Endodermal cell (in vitro differentiated cells): ENCODE results near the gene MCOLN1. TPM values are rescaled to one million over a fixed set of nuclear protein-coding genes. Genes with fewer than 3 reads are reported as not detected.

Experiments
- DNase-seq: peaks from one replicate; pipeline ENCODE4 v3.0.0-alpha.2; 2017
- H3K27ac ChIP-seq: 2 replicates; pipeline ENCODE4 v1.5.1; 2013; ENCODE audit warnings: mild to moderate bottlenecking, low read depth, low read length, moderate library complexity
- H3K27me3 ChIP-seq: 2 replicates; pipeline ENCODE4 v1.6.1; 2013; ENCODE audit warnings: mild to moderate bottlenecking, low read length, moderate library complexity; ENCODE audit not compliant: insufficient read depth, control insufficient read depth, poor library complexity, severe bottlenecking
- H3K36me3 ChIP-seq: 2 replicates; pipeline ENCODE4 v1.7.0; 2013; ENCODE audit warnings: mild to moderate bottlenecking, low read length, moderate library complexity; ENCODE audit not compliant: control insufficient read depth, insufficient read depth
- H3K4me1 ChIP-seq: one replicate; pipeline ENCODE4 v1.7.0; 2013; ENCODE audit warnings: low read length; ENCODE audit not compliant: control insufficient read depth, insufficient read depth
- H3K4me3 ChIP-seq: 2 replicates; pipeline ENCODE4 v1.5.1; 2013; ENCODE audit warnings: mild to moderate bottlenecking, low read length, moderate library complexity
- H3K9ac ChIP-seq: 2 replicates; pipeline ENCODE4 v1.6.1; 2013; ENCODE audit warnings: mild to moderate bottlenecking, low read length, moderate library complexity; ENCODE audit not compliant: poor library complexity, severe bottlenecking; ENCODE audit errors: extremely low read depth
- H3K9me3 ChIP-seq: 2 replicates; pipeline ENCODE4 v1.6.1; 2013; ENCODE audit warnings: mild to moderate bottlenecking, low read length, moderate library complexity; ENCODE audit not compliant: control insufficient read depth
- H3K27ac Mint-ChIP-seq: 2 replicates; pipeline ENCODE4 v1.8.0; 2020; ENCODE audit warnings: mixed read lengths
- H3K27me3 Mint-ChIP-seq: 2 replicates; pipeline ENCODE4 v1.8.0; 2021; ENCODE audit warnings: mild to moderate bottlenecking, mixed read lengths; ENCODE audit not compliant: insufficient read depth
- H3K36me3 Mint-ChIP-seq: 2 replicates; pipeline ENCODE4 v1.8.0; 2020; ENCODE audit warnings: low read depth, mixed read lengths
- H3K4me1 Mint-ChIP-seq: 2 replicates; pipeline ENCODE4 v1.8.0; 2020; ENCODE audit warnings: mixed read lengths
- H3K4me3 Mint-ChIP-seq: 2 replicates; pipeline ENCODE4 v1.8.0; 2020; ENCODE audit warnings: mild to moderate bottlenecking, moderate library complexity, mixed read lengths
- H3K9me3 Mint-ChIP-seq: 2 replicates; pipeline ENCODE4 v1.8.0; 2020; ENCODE audit warnings: mild to moderate bottlenecking, mixed read lengths
- WGBS, 2 experiments: methylation state at CpG; one replicate each; pipeline versions ENCODE4 v1.1.5 to v1.1.7; 2013; ENCODE audit warnings: missing lambda C conversion rate in 2 of 2, mixed read lengths in 1 of 2; ENCODE audit not compliant: insufficient coverage in 1 of 2, insufficient read length in 1 of 2; 5-methylcytosine and 5-hydroxymethylcytosine counted together
- total RNA-seq, 2 donors: library from RNA; stranded (reverse); fragmentation: NEBNext Ultra II Directional in 1 of 2; extraction: Animal tissue kit (Norgen Biotek cat#: 25700) in 1 of 2; gene quantifications; 2 replicates in 1 of 2; 3 replicates in 1 of 2; pipeline ENCODE4 v1.2.1, GENCODE V29; 2021
- TF ChIP-seq, protein P1 (sequence below): fragments of 200-600 bp; sonication (generic); conservative IDR thresholded peaks from 2 replicates; pipeline ENCODE4 v1.5.0; 2021; ENCODE audit warnings: antibody characterized with exemption, mild to moderate bottlenecking

MCOLN1 gene
- total RNA-seq, 2 donors from 2014 or later, result 18.0 to 21.4 TPM

DNA sequence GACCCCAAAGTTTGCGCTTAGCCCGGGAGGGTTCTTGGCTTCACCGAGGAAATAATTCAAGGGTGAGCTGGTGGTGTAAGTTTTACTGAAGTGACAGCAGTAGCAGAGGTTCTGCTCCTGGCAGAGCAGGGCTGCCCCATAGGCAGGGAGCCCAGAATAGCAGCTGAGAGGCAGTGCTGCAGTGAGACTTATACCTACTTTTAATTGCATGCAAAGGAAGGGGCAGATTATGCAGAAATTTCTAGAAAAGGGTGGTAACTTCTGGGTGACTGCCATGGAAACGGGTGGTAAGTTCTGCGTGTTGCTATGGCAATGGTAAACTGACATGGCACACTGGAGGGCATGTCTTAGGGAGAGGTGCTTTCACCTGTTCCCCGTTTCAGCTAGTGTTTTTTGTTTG is 55.7 kb downstream of the MCOLN1 start:
- no peaks in the 10 kb centered on the region for H3K4me1 Mint-ChIP-seq
- H3K27ac Mint-ChIP-seq, result no peak overlapping the region
- H3K4me3 ChIP-seq, result no peak overlapping the region
- H3K36me3 ChIP-seq, result no peaks in the 10 kb centered on the region
- H3K27me3 Mint-ChIP-seq, result peaks cover 34% of the 10 kb centered on the region
- no peaks in the 10 kb centered on the region for H3K9me3 Mint-ChIP-seq
- H3K36me3 Mint-ChIP-seq, result no peaks in the 10 kb centered on the region
- no peak overlapping the region for H3K27ac ChIP-seq
- no peak overlapping the region for H3K4me3 Mint-ChIP-seq
- no peaks in the 10 kb centered on the region for H3K4me1 ChIP-seq
- H3K27me3 ChIP-seq, result peaks cover 16% of the 10 kb centered on the region
- WGBS, 2 experiments, result 71 to 78% methylated on average over 4 to 6 of the region's 6 CpGs
- TF ChIP-seq, protein P1, sequence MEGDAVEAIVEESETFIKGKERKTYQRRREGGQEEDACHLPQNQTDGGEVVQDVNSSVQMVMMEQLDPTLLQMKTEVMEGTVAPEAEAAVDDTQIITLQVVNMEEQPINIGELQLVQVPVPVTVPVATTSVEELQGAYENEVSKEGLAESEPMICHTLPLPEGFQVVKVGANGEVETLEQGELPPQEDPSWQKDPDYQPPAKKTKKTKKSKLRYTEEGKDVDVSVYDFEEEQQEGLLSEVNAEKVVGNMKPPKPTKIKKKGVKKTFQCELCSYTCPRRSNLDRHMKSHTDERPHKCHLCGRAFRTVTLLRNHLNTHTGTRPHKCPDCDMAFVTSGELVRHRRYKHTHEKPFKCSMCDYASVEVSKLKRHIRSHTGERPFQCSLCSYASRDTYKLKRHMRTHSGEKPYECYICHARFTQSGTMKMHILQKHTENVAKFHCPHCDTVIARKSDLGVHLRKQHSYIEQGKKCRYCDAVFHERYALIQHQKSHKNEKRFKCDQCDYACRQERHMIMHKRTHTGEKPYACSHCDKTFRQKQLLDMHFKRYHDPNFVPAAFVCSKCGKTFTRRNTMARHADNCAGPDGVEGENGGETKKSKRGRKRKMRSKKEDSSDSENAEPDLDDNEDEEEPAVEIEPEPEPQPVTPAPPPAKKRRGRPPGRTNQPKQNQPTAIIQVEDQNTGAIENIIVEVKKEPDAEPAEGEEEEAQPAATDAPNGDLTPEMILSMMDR, result no peak
- no peak overlapping the region for H3K9ac ChIP-seq
- no peak for DNase-seq
- no peaks in the 10 kb centered on the region for H3K9me3 ChIP-seq

DNA sequence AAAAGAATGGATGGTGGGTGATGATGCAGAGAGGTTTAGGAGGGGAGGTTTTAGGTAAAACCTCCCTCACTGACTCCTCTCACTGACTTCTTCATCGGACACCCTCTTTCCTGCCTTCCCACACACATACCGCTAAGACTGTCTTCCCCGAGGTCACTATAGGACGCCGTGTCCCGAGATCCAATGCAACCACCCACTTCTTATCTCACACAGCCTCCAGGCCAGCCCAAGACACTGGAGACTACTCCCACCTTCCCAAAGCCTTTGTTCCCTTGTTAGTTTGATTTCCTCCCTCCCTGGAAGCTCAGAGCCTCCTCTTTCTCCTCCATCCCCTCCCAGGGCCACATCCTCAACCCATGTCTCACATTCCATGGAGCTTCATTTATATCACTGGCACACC is 56.8 kb downstream of the MCOLN1 start:
- Histone ChIP-seq H3K9ac (no peak overlapping the region), H3K27ac (no peak overlapping the region), H3K4me1 (no peaks in the 10 kb centered on the region), H3K27me3 (peaks cover 16% of the 10 kb centered on the region), H3K36me3 (no peaks in the 10 kb centered on the region), H3K9me3 (no peaks in the 10 kb centered on the region), H3K4me3 (no peak overlapping the region)
- TF ChIP-seq, protein P1, result no peak
- peaks cover 32% of the 10 kb centered on the region for H3K27me3 Mint-ChIP-seq
- H3K9me3 Mint-ChIP-seq, result no peaks in the 10 kb centered on the region
- H3K4me1 Mint-ChIP-seq, result no peaks in the 10 kb centered on the region
- H3K36me3 Mint-ChIP-seq, result no peaks in the 10 kb centered on the region
- H3K27ac Mint-ChIP-seq, result no peak overlapping the region
- DNase-seq, result no peak
- H3K4me3 Mint-ChIP-seq, result no peak overlapping the region
- WGBS, 2 experiments, result 76 to 82% methylated on average over 3 to 6 of the region's 6 CpGs

DNA sequence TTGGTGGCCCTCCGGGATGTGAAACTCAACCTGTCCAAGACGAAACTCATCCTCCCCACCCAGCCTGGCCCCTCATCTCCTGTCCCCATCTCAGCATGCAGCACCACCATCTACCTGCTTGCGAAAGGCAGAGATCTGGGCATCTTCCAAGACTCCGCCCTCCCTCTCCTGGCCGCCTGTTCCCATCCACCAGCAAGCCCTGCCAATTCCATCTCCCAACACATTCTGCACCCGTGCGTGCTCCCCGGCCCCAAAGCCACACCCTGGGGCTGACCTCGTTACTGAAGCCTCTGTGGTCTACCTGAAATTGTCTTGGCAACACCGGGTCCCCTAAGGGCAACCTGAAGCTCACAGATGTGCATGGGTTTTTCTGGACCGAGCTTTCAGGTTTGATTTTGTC is 60.0 kb downstream of the MCOLN1 start:
- H3K4me1 ChIP-seq, result no peaks in the 10 kb centered on the region
- WGBS, 2 experiments, result 78 to 82% methylated on average over 5 to 11 of the region's 11 CpGs
- peaks cover 33% of the 10 kb centered on the region for H3K27me3 Mint-ChIP-seq

More for the DNA sequence above, 60.0 kb downstream of the MCOLN1 start:
- Mint-ChIP-seq H3K27ac (no peak overlapping the region), H3K4me1 (no peaks in the 10 kb centered on the region), H3K9me3 (no peaks in the 10 kb centered on the region), H3K36me3 (no peaks in the 10 kb centered on the region), H3K4me3 (no peak overlapping the region)
- TF ChIP-seq, protein P1, result no peak
- no peaks in the 10 kb centered on the region for H3K9me3 ChIP-seq
- DNase-seq, result no peak
- H3K36me3 ChIP-seq, result no peaks in the 10 kb centered on the region
- no peak overlapping the region for H3K27ac ChIP-seq
- H3K9ac ChIP-seq, result no peak overlapping the region
- peaks cover 9% of the 10 kb centered on the region for H3K27me3 ChIP-seq
- H3K4me3 ChIP-seq, result no peak overlapping the region

Other genes starting within 250 kb of the MCOLN1 start
- gene INSR, start 228.2 kb upstream of the MCOLN1 start, total RNA-seq, result 10 to 100 TPM; 31.3 to 31.5 TPM
- gene ARHGEF18, start 173.7 kb upstream of the MCOLN1 start, total RNA-seq, result 10 to 100 TPM; 51.7 to 53.3 TPM
- 1 to 10 TPM; 2.6 to 3.0 TPM for gene PEX11G, start 33.6 kb upstream of the MCOLN1 start, total RNA-seq
- gene ZNF358, start 6.5 kb upstream of the MCOLN1 start, total RNA-seq, result 10 to 100 TPM; 45.9 to 53.2 TPM
- gene PNPLA6, start 13.1 kb downstream of the MCOLN1 start, total RNA-seq, result 100 to 1,000 TPM in 1 of 2 donors, 10 to 100 TPM in 1; 86.1 to 124 TPM
- gene CAMSAP3, start 73.2 kb downstream of the MCOLN1 start, total RNA-seq, result 10 to 100 TPM; 65.5 to 76.8 TPM
- 10 to 100 TPM; 44.3 to 46.6 TPM for gene XAB2, start 106.9 kb downstream of the MCOLN1 start, total RNA-seq
- gene PET100, start 107.2 kb downstream of the MCOLN1 start, total RNA-seq, result 100 to 1,000 TPM; 149 to 182 TPM
- gene PCP2, start 111.1 kb downstream of the MCOLN1 start, total RNA-seq, result under 1 TPM in 1 of 2 donors, not detected in 1; 0.55 TPM
- gene STXBP2, start 114.5 kb downstream of the MCOLN1 start, total RNA-seq, result 100 to 1,000 TPM; 119 to 126 TPM
- gene RETN, start 146.4 kb downstream of the MCOLN1 start, total RNA-seq, result not detected
- not detected for gene MCEMP1, start 154.5 kb downstream of the MCOLN1 start, total RNA-seq
- gene TRAPPC5, start 158.2 kb downstream of the MCOLN1 start, total RNA-seq, result 10 to 100 TPM; 64.6 to 93.1 TPM
- gene FCER2, start 179.5 kb downstream of the MCOLN1 start, total RNA-seq, result not detected
- gene CLEC4G, start 209.5 kb downstream of the MCOLN1 start, total RNA-seq, result not detected
- gene CD209, start 224.9 kb downstream of the MCOLN1 start, total RNA-seq, result not detected
- not detected for gene CLEC4M, start 240.6 kb downstream of the MCOLN1 start, total RNA-seq